BLaER1 (cell line): ENCODE results near the gene CAMKK1.

Experiments used
- H3K27ac ChIP-seq: shearing (Covaris generic); formaldehyde crosslinking; 2 replicates; pipeline ENCODE4 v1.8.1; 2022
- H3K27me3 ChIP-seq: shearing (Covaris generic); formaldehyde crosslinking; 2 replicates; pipeline ENCODE4 v1.8.1; 2022
- H3K36me3 ChIP-seq: shearing (Covaris generic); formaldehyde crosslinking; 2 replicates; pipeline ENCODE4 v1.8.1; 2022
- H3K4me1 ChIP-seq: shearing (Covaris generic); formaldehyde crosslinking; 2 replicates; pipeline ENCODE4 v1.8.1; 2022
- H3K4me2 ChIP-seq: shearing (Covaris generic); formaldehyde crosslinking; 2 replicates; pipeline ENCODE4 v1.8.1; 2022
- H3K4me3 ChIP-seq: shearing (Covaris generic); formaldehyde crosslinking; 2 replicates; pipeline ENCODE4 v1.8.1; 2022
- H3K9ac ChIP-seq: shearing (Covaris generic); formaldehyde crosslinking; 2 replicates; pipeline ENCODE4 v1.8.1; 2022
- H3K9me3 ChIP-seq: shearing (Covaris generic); formaldehyde crosslinking; 2 replicates; pipeline ENCODE4 v1.8.1; 2022
- H4K20me1 ChIP-seq: shearing (Covaris generic); formaldehyde crosslinking; 2 replicates; pipeline ENCODE4 v1.8.1; 2022
- Cebpa-rat ChIP-seq: shearing (Covaris generic); IDR thresholded peaks from 2 replicates; pipeline ENCODE4 v1.8.1; 2022

Gene CAMKK1

DNA sequence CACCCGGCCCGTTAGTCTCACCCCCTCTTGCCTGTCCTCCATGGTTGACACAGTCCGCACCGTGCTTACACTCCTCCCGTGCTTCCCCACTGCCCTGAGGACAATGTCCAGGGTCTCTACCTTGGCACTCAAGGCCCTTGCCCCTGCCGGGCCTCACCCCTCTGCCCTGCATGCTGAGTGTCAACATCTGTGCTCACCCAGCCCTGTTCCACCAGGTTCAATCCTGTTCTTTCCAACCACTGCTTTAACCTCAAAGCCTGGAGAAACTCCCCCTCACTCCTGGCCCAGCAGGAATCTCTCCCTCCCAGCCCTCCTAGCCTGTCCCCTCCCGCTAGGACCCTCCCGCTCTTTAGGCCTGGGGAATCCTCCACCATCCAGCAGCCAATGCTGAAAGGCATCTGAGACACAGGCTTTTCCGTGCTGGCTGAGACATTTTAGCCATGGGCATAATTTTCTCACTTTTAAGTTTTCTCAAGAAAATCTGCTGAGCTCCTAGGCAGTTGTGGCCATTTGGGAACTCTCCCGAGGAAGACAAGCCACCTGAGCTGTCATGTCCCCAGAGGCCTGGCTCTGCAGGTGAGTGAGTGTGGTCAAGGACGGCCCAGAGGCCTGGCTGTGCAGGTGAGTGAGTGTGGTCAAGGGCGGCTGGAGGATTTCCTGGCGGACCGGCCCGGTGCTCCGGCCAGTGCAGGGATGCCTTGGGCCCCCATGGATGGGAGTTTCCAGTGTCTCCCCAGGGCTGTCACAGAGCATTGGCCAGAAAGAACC is 34.2 kb upstream of the CAMKK1 start:
- Histone ChIP-seq H3K4me1 (peaks cover 43% of the 10 kb centered on the region), H3K4me2 (peak overlapping the region; percentile 49), H3K36me3 (peaks cover 72% of the 10 kb centered on the region), H4K20me1 (no peaks in the 10 kb centered on the region), H3K9ac (no peak overlapping the region), H3K9me3 (no peaks in the 10 kb centered on the region), H3K27ac (peak overlapping the region; percentile 22), H3K4me3 (no peak overlapping the region), H3K27me3 (no peaks in the 10 kb centered on the region)
- no peak for TF ChIP-seq Cebpa-rat

DNA sequence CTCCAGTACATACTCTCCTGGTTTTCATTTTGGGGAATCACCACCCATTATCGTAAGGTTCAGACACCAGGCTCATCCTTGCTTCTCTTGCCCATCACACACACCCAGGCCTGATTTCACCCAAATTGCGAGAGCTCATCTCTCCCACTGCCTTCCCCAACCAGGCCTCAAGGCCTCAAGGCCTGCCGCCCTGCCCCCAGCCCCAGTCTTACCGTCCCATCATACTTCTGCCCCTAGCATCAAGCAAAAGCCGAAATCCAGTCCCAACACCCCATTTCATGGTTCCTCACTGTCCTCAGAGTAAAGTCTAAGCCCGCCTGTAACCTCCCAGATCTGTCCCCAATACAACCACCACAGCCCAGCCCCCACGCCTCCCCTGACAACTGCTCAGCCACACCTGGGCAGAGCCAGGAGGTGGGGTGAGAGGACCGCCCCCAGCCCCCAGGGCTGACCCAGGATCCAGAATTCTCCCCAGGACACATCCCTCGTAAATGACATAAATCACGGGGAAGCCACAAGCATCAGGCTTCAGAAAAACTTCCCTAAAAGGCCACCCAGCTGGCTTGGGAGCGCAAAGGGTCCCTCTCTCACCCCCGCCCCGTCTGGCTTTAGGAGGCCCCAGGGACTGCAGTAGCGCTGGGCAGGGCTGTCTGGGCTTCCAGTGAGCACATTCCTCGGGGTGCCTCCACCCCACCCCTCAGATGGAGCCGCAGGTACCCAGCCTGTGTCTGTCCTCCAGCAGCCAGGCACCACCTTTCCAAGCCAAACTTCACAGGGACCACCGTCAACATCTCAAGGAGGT is 33.0 kb upstream of the CAMKK1 start:
- H3K9ac ChIP-seq: peak overlapping the region; percentile 24; the same call in 1 of the 2 replicates
- peaks cover 63% of the 10 kb centered on the region for H3K36me3 ChIP-seq
- TF ChIP-seq Cebpa-rat: no peak
- H3K4me1 ChIP-seq: peaks cover 55% of the 10 kb centered on the region
- H3K27ac ChIP-seq: 0 out of 2 replicates have a peak overlapping the region, but pooled peaks have one; percentile 35
- H3K4me3 ChIP-seq: no peak overlapping the region
- H4K20me1 ChIP-seq: no peaks in the 10 kb centered on the region
- peak overlapping the region; percentile 9; the same call in 1 of the 2 replicates for H3K4me2 ChIP-seq
- no peaks in the 10 kb centered on the region for H3K9me3 ChIP-seq
- H3K27me3 ChIP-seq: no peaks in the 10 kb centered on the region

DNA sequence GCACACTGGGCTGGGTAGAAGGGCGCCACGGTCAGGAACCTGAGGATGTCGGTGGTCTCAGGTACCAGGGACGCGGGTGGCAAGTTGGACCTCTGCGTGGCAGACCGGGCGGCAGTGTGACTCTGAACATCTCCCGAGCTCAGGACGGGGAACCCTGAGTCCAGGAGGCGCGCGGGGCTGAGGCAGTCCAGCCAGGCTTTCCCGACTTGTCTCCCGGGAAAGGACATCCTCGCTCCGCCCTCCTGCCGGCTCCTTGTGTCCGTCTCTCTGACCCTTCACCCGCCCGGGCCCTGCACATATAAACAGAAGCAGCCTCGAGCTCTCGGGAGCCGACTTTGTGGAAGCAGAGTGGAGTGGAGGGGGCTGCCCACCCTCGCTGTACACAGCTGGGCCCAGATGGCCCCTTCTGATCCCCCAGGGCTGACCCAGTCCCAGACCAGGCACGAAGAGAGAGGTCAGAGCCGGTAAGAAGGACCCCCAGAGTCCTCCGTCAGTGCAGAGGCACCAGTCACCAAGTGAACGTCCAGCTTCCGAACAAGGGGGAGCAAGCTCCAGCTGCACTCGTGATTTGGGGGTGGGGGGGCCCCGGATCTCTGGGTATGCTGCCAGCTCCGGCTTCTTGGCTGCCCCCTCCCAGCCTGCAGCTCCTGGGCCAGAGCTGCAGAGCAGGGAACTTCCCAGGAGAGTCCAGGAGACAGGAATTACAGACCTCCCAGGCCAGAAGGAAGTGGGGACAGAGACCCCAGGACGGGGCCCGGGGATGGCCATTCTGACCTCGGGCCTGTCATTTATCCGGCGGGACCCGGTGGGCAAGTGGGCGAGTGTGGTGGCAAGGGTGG is 31.9 kb upstream of the CAMKK1 start:
- Histone ChIP-seq H3K36me3 (peaks cover 53% of the 10 kb centered on the region), H3K4me3 (no peak overlapping the region), H3K4me2 (no peak overlapping the region), H3K27ac (no peak overlapping the region), H3K9ac (no peak overlapping the region), H4K20me1 (no peaks in the 10 kb centered on the region), H3K9me3 (no peaks in the 10 kb centered on the region), H3K4me1 (peaks cover 66% of the 10 kb centered on the region), H3K27me3 (no peaks in the 10 kb centered on the region)
- no peak for TF ChIP-seq Cebpa-rat

DNA sequence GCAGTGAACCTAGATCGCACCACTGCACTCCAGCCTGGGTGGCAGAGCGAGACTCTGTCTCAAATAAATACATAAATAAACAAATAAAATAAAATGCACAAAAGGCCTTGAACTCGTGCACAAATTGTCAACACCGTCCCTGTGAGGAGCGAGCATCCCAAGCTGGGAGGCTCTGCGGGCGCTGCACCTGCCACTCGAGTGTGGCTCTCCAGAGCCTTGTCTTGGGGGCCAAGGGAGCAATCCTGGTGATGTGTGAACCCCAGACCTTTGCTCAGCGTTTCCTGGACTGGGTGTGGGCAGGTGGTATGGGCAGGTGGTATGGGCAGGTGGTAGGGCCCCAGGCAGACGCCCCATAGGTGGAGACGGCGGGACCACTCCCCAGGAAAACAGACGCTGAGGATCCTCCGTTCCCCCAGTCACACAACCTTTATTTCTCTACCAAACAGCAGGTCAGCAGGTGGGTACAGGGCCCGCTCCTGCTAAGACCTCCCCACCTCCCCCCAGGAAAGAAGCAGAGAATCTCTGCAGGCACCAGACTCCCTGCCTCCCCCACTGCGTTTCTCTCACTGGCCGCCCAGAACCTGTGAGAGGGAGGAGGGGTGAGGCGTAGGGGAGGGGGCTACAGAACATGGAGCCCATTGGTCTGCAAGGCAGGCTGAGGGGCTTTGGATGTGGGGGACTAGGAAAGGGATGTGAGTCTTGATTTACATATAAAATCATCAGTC is 30.8 kb upstream of the CAMKK1 start:
- H3K4me3 ChIP-seq: no peak overlapping the region
- no peak for TF ChIP-seq Cebpa-rat
- no peak overlapping the region for H3K9ac ChIP-seq
- H3K9me3 ChIP-seq: no peaks in the 10 kb centered on the region
- no peak overlapping the region for H3K4me2 ChIP-seq
- peaks cover 42% of the 10 kb centered on the region for H3K36me3 ChIP-seq
- H3K27ac ChIP-seq: no peak overlapping the region
- H4K20me1 ChIP-seq: no peaks in the 10 kb centered on the region
- H3K27me3 ChIP-seq: no peaks in the 10 kb centered on the region
- peaks cover 77% of the 10 kb centered on the region for H3K4me1 ChIP-seq

DNA sequence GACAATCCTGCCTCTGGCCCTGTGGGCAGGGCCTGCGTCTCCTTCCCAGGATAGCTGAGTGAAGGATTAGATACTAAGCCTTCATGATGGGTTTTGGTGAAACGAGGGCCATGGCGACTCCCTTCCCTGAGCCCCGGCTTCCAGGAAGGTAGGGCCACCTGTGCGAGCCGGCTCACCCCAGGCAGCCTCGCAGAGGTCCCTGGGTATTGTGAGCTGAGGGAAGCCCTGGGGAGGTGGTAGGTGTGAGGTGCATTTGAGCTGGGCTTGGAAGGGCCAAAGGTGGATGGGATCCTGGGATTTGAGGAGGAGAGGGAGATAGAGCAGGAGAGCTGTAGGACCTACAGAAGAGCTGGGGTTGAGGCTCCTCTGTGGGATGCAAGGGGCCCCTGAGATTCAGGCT is 29.9 kb upstream of the CAMKK1 start:
- H3K9ac ChIP-seq: no peak overlapping the region
- H3K4me1 ChIP-seq: peaks cover 75% of the 10 kb centered on the region
- no peak overlapping the region for H3K27ac ChIP-seq
- no peaks in the 10 kb centered on the region for H3K27me3 ChIP-seq
- peaks cover 33% of the 10 kb centered on the region for H3K36me3 ChIP-seq
- no peak overlapping the region for H3K4me3 ChIP-seq
- 0 out of 2 replicates have a peak overlapping the region, but pooled peaks have one; percentile 82 for H3K4me2 ChIP-seq
- no peaks in the 10 kb centered on the region for H3K9me3 ChIP-seq
- TF ChIP-seq Cebpa-rat: no peak
- H4K20me1 ChIP-seq: no peaks in the 10 kb centered on the region

DNA sequence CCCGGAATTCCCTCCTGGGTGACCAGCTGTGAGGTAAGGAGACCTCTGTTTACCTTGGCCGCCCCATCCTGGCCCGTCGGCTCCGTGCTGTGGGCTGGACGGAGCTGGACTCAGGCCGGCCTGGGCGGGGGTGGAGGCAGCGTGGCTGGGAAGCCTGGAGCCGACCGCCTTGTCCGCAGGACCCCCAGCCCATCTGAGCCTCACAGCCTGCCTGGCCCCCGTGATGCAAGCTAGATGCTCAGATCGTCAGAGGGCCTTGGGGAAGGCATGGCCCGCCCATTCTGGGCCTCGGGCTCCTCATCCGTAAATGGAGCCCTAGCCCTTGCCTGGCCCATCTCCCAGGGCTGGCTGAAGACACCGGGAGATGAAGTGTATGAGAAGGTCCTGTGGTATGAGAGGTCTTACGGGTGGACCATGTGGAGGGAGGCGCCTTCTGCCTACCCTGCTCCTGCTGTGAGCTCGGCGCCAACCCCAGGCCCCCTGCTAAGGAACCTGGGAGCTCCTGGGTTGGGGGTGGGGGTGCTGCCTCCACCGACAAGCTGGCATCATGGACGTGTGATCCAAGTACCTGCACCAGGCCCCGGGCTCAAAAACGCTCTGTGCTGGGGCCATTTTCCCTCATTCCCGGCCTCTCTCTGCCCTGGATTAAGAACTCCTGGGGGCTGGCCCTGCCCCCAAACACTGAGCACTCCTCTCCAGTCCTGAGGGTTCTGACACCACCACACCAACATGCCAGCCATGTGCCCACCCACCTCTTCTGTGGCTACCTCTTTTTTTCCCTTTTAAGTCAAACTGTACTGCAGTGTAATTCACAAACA is 28.9 kb upstream of the CAMKK1 start:
- TF ChIP-seq Cebpa-rat: no peak
- H4K20me1 ChIP-seq: no peaks in the 10 kb centered on the region
- no peaks in the 10 kb centered on the region for H3K9me3 ChIP-seq
- peaks cover 75% of the 10 kb centered on the region for H3K4me1 ChIP-seq
- peaks cover 27% of the 10 kb centered on the region for H3K36me3 ChIP-seq
- peak overlapping the region; percentile 66 for H3K27ac ChIP-seq
- H3K4me3 ChIP-seq: no peak overlapping the region
- H3K9ac ChIP-seq: 0 out of 2 replicates have a peak overlapping the region, but pooled peaks have one; percentile 35
- H3K4me2 ChIP-seq: peak overlapping the region; percentile 82
- H3K27me3 ChIP-seq: no peaks in the 10 kb centered on the region

DNA sequence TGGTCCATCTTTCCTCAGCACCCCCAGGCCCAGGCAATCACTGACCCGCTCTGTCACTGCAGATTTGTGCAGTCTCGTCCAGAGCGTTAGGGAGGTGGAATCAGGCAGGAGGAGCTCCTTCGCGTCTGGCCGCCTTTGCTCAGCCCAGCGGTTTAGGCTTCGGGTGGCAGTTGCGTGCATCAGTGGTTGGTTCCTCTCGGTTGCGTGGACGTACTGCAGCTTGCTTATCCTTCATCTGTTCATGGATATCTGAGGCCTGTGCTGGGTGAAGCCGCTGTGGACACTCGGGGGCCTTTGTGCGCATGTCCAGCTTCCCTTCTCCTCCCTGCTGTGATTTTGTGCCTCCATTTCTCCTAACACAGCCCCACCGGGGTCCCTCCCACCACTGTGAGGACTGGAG is 28.2 kb upstream of the CAMKK1 start:
- no peaks in the 10 kb centered on the region for H4K20me1 ChIP-seq
- H3K4me3 ChIP-seq: no peak overlapping the region
- TF ChIP-seq Cebpa-rat: no peak
- H3K27ac ChIP-seq: peak overlapping the region; percentile 66
- H3K9ac ChIP-seq: 0 out of 2 replicates have a peak overlapping the region, but pooled peaks have one; percentile 35
- H3K27me3 ChIP-seq: no peaks in the 10 kb centered on the region
- peak overlapping the region; percentile 82 for H3K4me2 ChIP-seq
- H3K36me3 ChIP-seq: peaks cover 25% of the 10 kb centered on the region
- H3K9me3 ChIP-seq: no peaks in the 10 kb centered on the region
- peaks cover 76% of the 10 kb centered on the region for H3K4me1 ChIP-seq

DNA sequence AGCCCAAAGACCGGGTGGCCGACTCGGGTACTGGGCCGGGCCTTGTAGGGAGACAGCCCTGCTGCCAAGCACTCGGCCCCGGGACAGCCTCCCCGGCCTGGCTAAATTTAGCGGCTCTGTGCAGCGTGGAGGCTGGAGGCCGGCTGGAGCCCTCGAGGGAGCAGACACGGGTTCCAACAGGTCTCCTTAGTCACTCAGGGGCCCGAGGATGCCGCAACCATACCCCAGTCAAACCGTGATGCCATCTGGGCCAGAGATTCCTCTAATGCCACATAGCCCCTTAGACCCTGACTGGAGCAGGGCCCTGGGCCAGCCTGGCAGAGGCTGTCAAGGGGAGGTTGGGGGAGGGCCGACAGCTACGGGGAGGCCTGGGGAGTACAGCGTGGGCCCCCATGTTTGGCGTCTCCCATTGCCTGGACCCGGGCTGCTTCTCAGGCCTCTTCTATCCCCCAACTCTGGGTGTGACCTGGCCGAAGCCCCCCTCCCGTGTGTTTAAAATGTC is 26.3 kb upstream of the CAMKK1 start:
- TF ChIP-seq Cebpa-rat: no peak
- Histone ChIP-seq H3K4me3 (peak overlapping the region; percentile 24; the same call in 1 of the 2 replicates), H3K4me2 (peak overlapping the region; percentile 89), H3K36me3 (peaks cover 8% of the 10 kb centered on the region), H3K9ac (peak overlapping the region; percentile 73), H3K4me1 (peaks cover 91% of the 10 kb centered on the region), H3K27me3 (no peaks in the 10 kb centered on the region), H3K9me3 (no peaks in the 10 kb centered on the region), H4K20me1 (peaks cover 4% of the 10 kb centered on the region; the same call in 1 of the 2 replicates), H3K27ac (peak overlapping the region; percentile 91)
